Mesodermal cell (in vitro differentiated cells): ENCODE data around the gene NUP50.

Experiments
- H3K27ac ChIP-seq: 2 replicates; pipeline ENCODE4 v1.7.0; 2013; ENCODE audit warnings: mild to moderate bottlenecking, low read depth, low read length, moderate library complexity; ENCODE audit not compliant: severe bottlenecking
- H3K36me3 ChIP-seq: 2 replicates; pipeline ENCODE4 v1.7.1; 2013; ENCODE audit warnings: mild to moderate bottlenecking, low read length, moderate library complexity; ENCODE audit not compliant: control insufficient read depth, insufficient read depth
- H3K4me1 ChIP-seq: one replicate; pipeline ENCODE4 v1.7.1; 2013; ENCODE audit warnings: mild to moderate bottlenecking, low read length; ENCODE audit not compliant: insufficient read depth, control insufficient read depth, poor library complexity, severe bottlenecking
- H3K4me3 ChIP-seq: 2 replicates; pipeline ENCODE4 v1.7.0; 2013; ENCODE audit warnings: low read length, control low read depth, mild to moderate bottlenecking; ENCODE audit not compliant: insufficient read depth, poor library complexity, severe bottlenecking; ENCODE audit errors: extremely low read depth
- H3K9me3 ChIP-seq: 2 replicates; pipeline ENCODE4 v1.7.1; 2013; ENCODE audit warnings: mild to moderate bottlenecking, low read length, moderate library complexity; ENCODE audit not compliant: control insufficient read depth
- WGBS, 2 experiments: methylation state at CpG; one replicate each; pipeline ENCODE4 v1.1.5; 2013; ENCODE audit warnings: missing lambda C conversion rate in 2 of 2; ENCODE audit not compliant: insufficient coverage in 2 of 2; 5-methylcytosine and 5-hydroxymethylcytosine counted together

NUP50 gene

DNA sequence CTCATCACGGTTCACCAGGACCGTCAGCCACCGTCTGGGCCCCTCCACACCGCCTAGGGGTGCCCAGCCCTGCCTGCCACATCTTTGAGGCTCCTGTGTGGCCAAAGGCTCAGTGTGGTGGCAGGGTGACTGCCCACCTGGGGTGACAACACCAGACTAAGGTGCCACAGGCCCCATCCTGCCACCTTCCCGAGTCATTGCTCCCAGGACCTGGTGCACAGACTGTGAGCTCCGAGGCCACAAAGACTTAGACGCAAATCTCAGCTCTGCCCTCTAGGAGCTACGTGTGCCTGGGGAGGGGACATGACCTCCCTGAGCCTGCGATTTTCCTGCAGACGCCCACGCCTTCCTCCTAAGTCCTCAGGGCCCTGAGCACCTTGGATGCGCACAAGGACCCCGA is 40.5 kb downstream of the NUP50 start:
- Histone ChIP-seq H3K36me3 (peaks cover 40% of the 10 kb centered on the region), H3K4me3 (no peak overlapping the region), H3K9me3 (no peaks in the 10 kb centered on the region), H3K4me1 (peaks cover 21% of the 10 kb centered on the region), H3K27ac (no peak overlapping the region)
- 83 to 89% methylated on average over 13 of the region's 13 CpGs for WGBS, 2 experiments

DNA sequence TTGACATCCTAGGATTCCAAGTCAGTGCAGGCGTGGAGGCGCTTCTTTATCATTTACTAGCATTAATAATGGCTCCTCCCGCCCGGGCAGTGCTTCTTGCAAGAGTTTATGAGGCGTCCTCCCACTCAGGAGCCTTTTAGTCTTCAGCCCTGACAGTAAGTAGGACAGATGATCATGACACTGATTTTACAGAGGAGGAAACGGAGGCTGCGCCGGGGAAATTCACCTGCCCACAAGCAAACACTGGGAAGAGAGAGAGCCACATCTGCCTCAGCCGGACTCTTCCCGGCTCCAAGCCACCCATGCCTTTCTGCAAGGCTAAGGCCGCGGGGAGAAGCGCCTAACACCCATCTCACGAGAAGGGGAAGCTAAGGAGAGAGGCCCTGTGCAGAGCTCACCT is 41.1 kb downstream of the NUP50 start:
- H3K36me3 ChIP-seq, result peaks cover 37% of the 10 kb centered on the region
- WGBS, 2 experiments, result 96 to 98% methylated on average over 7 to 13 of the region's 14 CpGs

DNA sequence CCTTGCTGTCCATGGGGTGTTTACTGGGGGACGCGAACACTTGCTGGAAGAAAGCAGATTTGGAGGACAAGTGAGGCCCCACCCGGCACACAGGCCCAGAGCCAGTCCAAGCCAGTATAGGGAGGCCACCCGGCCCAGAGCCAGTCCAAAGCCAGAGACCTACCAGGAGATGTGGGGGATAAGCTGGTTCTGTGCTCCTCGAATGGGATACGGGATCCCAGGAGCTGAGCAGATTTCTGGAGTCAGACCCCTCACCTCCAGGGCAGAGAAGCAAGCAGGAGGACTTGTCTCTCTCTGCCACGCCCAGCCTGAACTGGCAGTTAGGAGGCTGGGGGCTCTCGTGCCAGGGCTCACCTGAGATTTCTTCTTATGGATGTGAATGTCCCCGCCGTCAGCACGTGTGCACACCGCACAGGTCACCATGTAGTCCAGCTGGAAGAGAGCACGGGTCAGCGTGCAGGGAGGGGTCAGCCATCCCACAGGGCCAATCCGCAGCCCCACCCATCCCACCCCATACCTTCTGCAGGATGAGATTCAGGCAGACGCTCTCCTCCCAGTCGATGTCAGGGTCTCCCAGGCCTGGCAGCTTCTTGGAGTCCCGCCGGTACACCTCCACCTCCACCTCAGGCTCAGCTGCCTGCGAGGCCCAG is 41.7 kb downstream of the NUP50 start:
- peaks cover 37% of the 10 kb centered on the region for H3K36me3 ChIP-seq
- no peaks in the 10 kb centered on the region for H3K9me3 ChIP-seq
- no peak overlapping the region for H3K27ac ChIP-seq
- no peak overlapping the region for H3K4me3 ChIP-seq
- H3K4me1 ChIP-seq, result peaks cover 30% of the 10 kb centered on the region
- 92 to 97% methylated on average over 15 to 17 of the region's 20 CpGs for WGBS, 2 experiments

More for the DNA sequence above, 41.1 kb downstream of the NUP50 start:
- no peak overlapping the region for H3K27ac ChIP-seq
- no peaks in the 10 kb centered on the region for H3K9me3 ChIP-seq
- peaks cover 26% of the 10 kb centered on the region for H3K4me1 ChIP-seq
- H3K4me3 ChIP-seq, result no peak overlapping the region

DNA sequence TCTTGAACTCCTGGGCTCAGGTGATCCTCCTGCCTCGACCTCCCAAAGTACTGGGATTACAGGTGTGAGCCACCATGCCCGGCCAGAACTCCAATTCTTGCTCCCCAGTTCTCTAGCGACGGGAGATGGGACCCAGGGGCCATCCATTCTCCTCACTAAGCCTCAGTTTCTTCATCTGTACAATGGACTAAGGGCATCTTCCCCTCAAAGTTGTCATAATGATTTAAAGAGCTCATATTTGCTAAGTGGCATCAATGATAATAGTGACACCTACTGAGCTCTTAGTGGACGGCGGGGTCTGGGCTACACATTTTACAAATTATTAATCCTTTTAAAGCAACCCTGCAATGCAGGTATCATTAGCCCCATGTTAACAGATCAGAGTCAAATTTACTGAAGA is 42.5 kb downstream of the NUP50 start:
- Histone ChIP-seq H3K27ac (no peak overlapping the region), H3K36me3 (peaks cover 36% of the 10 kb centered on the region), H3K4me1 (peaks cover 29% of the 10 kb centered on the region), H3K4me3 (no peak overlapping the region), H3K9me3 (no peaks in the 10 kb centered on the region)
- 90 to 94% methylated on average over 1 to 6 of the region's 6 CpGs for WGBS, 2 experiments

DNA sequence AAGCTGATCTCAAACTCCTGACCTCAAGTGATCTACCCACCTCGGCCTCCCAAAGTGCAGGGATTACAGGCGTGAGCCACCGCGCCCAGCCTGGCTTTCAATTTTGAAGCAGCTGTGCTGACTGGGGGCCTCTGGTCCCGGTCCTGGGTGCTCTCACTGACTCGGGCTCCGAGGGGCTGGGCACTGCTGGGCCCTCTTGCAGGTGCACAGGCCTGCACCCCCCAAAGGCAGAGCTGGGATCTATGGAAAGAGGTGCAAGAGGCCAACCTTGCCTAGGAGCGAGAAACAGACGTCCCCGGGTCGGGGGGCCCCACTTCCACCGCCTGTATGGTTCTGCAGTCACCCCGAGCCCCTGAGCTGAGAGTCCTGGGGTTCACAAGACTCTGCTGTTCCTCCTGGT is 43.8 kb downstream of the NUP50 start:
- Histone ChIP-seq H3K9me3 (no peaks in the 10 kb centered on the region), H3K27ac (no peak overlapping the region), H3K4me1 (peaks cover 28% of the 10 kb centered on the region), H3K4me3 (no peak overlapping the region), H3K36me3 (peaks cover 30% of the 10 kb centered on the region)
- 94 to 96% methylated on average over 9 to 13 of the region's 13 CpGs for WGBS, 2 experiments

DNA sequence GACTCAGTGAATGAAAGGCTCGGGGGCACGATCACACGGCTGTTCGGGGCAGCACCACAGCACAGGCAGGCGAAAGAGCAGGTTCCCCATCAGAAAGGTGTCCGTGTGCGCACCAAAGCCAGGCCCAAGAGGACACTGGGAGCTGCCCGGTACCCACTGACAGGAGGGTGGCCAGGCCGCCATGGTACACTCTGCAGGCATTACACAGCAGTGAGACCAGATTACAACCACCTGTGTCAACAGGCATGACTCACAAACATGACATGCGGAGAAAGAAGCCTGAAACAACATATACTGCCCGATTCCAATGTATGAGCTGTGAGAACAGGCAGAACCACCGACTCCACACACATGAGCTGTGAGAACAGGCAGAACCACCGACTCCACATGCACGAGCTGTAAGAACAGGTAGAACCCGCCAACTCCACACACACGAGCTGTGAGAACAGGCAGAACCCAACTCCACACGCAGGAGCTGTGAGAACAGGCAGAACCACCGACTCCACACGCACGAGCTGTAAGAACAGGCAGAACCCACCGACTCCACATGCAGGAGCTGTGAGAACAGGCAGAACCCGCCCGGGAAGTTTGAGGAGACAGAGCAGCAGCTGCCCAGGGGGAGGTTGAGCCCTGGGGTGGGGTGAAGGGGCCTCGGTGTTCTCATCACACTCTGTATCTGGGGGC is 44.4 kb downstream of the NUP50 start:
- peaks cover 34% of the 10 kb centered on the region for H3K4me1 ChIP-seq
- H3K36me3 ChIP-seq, result peaks cover 25% of the 10 kb centered on the region
- no peak overlapping the region for H3K27ac ChIP-seq
- no peaks in the 10 kb centered on the region for H3K9me3 ChIP-seq
- no peak overlapping the region for H3K4me3 ChIP-seq
- WGBS, 2 experiments, result 94 to 98% methylated on average over 20 of the region's 24 CpGs

DNA sequence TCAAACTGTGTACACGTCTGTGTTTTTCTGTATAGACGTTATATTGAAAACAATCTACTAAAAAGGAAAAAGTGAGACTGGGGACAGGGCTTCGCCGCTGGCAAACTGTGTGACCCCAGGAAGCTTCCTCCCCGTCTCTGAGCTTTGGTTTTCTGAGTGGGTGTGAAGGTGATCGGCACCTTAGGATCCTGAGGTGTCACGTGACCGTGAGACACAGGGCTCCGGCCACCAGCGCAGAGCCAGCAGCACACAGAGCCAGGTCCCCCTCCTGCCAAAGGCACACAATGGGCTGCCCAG is 44.9 kb downstream of the NUP50 start:
- 83 to 85% methylated on average over 9 to 10 of the region's 10 CpGs for WGBS, 2 experiments
- peaks cover 22% of the 10 kb centered on the region for H3K36me3 ChIP-seq
- H3K4me1 ChIP-seq, result peaks cover 36% of the 10 kb centered on the region
- H3K27ac ChIP-seq, result no peak overlapping the region
- H3K9me3 ChIP-seq, result no peaks in the 10 kb centered on the region
- H3K4me3 ChIP-seq, result no peak overlapping the region

DNA sequence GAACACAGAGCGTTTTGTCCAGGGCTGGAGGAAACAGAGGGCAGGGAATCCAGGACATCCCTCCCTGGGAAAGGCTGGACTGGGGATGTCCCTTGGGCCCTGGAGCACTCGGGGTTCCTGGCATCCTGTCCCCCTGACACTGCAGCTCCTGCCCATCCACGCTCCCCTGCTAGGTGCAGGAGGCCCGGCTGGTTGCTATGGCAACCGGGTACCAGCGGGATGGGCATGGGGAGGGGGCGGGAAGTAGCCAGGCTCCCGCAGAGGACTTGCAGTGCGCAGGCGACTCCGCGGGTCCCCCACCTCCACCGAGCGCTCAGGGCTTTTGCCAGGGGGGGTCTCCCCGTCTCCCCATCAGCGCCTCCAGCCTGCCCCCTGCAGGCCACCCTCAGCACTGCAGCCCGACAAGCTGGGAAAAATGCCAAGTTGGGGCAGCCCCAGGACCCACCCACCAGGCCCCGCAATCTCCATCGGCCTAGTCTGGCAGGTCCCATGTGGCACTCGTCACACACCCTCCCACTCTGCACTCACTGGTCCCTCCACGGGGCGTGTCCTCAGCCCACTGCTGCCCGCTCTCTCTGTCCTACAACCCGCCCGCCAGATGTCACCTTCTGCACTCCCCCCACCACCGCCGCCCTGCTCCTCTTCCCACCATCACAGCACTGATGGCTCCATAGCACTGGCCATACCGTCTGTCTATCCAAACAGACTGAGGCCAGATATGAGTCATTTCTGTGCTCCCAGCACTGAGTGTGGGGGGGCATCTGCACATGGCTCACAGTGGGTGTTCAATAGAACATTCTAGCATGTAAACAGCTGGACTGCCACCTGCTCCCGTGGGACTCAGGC is 45.5 kb downstream of the NUP50 start:
- peaks cover 36% of the 10 kb centered on the region for H3K4me1 ChIP-seq
- peaks cover 21% of the 10 kb centered on the region for H3K36me3 ChIP-seq
- 63 to 66% methylated on average over 16 to 29 of the region's 29 CpGs for WGBS, 2 experiments
- no peak overlapping the region for H3K27ac ChIP-seq
- no peaks in the 10 kb centered on the region for H3K9me3 ChIP-seq
- no peak overlapping the region for H3K4me3 ChIP-seq

DNA sequence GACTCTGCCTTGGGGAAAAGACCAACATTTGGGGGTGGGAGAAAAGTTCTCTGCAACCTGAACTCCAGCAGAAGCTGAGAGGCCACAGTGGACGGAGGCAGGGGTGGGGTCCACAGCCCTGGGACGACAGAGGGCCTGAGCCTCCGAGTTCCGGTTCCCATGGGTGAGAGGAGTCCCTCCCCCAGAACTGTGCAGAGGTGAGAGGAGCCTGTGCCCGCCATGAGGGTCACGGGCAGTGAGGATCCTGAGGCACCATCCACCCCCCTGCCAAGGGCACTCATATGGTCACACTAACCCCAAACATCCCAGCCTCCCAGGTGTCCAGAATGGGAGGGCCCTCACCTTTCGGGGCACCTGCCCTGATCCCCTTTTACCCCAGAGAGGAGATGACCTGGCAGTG is 46.4 kb downstream of the NUP50 start:
- 86 to 100% methylated on average over 2 to 3 of the region's 7 CpGs for WGBS, 2 experiments
- H3K4me1 ChIP-seq, result peaks cover 36% of the 10 kb centered on the region
- H3K27ac ChIP-seq, result no peak overlapping the region
- H3K36me3 ChIP-seq, result peaks cover 17% of the 10 kb centered on the region
- no peaks in the 10 kb centered on the region for H3K9me3 ChIP-seq
- no peak overlapping the region for H3K4me3 ChIP-seq

DNA sequence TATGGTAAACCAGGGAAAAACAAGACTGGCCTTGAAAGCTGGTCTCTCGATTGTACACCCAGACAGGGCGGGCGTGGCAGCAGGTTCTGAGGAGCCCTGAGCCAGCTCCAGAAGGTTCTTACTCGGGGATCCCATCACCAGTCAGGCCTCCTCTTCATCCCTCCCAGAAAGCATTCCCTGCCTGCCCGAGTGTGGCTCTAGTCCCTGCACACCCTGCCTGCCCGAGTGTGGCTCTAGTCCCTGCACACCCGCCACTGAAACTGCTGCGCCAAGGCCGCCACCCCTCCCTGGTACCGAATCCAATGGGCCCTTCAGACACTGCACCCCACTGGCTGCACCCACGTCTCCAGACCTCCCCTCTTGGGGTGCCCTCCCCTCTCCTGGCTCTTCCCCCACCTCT is 46.9 kb downstream of the NUP50 start:
- Histone ChIP-seq H3K4me3 (no peak overlapping the region), H3K9me3 (no peaks in the 10 kb centered on the region), H3K27ac (no peak overlapping the region), H3K4me1 (peaks cover 36% of the 10 kb centered on the region), H3K36me3 (peaks cover 14% of the 10 kb centered on the region)
- 95% methylated on average over 11 of the region's 11 CpGs for WGBS, 2 experiments
